ENCODE data around the gene OR10A2.
"Not testable (repeated sequence)": the region's sequence is repeated elsewhere in the genome, so short reads cannot be mapped to it uniquely, and the experiment has no call there.

OR10A2 gene

GRCh38 chr11:6887711-6888110 lies 24.9 kb downstream of the OR10A2 start:
- DNase-seq (ENCODE audit: low spot score): not testable (repeated sequence)

- no peak for DNase-seq (ENCODE audit: low spot score)
Observed at GRCh38 chr11:6888830-6889229, 26.0 kb downstream of the OR10A2 start.

GRCh38 chr11:6889835-6890234 lies 27.0 kb downstream of the OR10A2 start:
- no peak for DNase-seq (ENCODE audit: low spot score)

GRCh38 chr11:6892400-6892799 lies 29.5 kb downstream of the OR10A2 start, which contains the start of gene OR2D2:
Gene OR2D2, minus strand, starts transcription at chr11:6892500. Its CDS starts 0 bp downstream, at chr11:6892500.
- DNase-seq (ENCODE audit: low spot score): no peak

GRCh38 chr11:6894097-6894496 lies 31.2 kb downstream of the OR10A2 start:
- DNase-seq (ENCODE audit: low spot score): no peak

- DNase-seq (ENCODE audit: low spot score): no peak
Observed at GRCh38 chr11:6895010-6895409, 32.2 kb downstream of the OR10A2 start.

GRCh38 chr11:6898911-6899310 lies 36.1 kb downstream of the OR10A2 start:
- no peak for DNase-seq (ENCODE audit: low spot score)

- no peak for DNase-seq (ENCODE audit: low spot score)
Observed at GRCh38 chr11:6900327-6900999, 37.6 kb downstream of the OR10A2 start.

- DNase-seq (ENCODE audit: low spot score): not testable (repeated sequence)
Observed at GRCh38 chr11:6904804-6905203, 41.9 kb downstream of the OR10A2 start.

- DNase-seq (ENCODE audit: low spot score): no peak
Observed at GRCh38 chr11:6911378-6911777, 48.5 kb downstream of the OR10A2 start.

- no peak for DNase-seq (ENCODE audit: low spot score)
Observed at GRCh38 chr11:6911948-6912347, 49.1 kb downstream of the OR10A2 start.

GRCh38 chr11:6919698-6920097 lies 56.8 kb downstream of the OR10A2 start:
- no peak for DNase-seq (ENCODE audit: low spot score)

- no peak for DNase-seq (ENCODE audit: low spot score)
Observed at GRCh38 chr11:6920702-6921101, 57.8 kb downstream of the OR10A2 start, which contains the start of gene OR2D3. Gene OR2D3, plus strand, starts transcription at chr11:6921002. Its CDS starts 0 bp downstream, at chr11:6921002.
